ENCODE results near the gene LRRC52. TPM values are rescaled to one million over a fixed set of nuclear protein-coding genes. Genes with fewer than 3 reads are reported as not detected.

The LRRC52 gene
- total RNA-seq, 4 donors from 2014 or later, result not detected

DNA sequence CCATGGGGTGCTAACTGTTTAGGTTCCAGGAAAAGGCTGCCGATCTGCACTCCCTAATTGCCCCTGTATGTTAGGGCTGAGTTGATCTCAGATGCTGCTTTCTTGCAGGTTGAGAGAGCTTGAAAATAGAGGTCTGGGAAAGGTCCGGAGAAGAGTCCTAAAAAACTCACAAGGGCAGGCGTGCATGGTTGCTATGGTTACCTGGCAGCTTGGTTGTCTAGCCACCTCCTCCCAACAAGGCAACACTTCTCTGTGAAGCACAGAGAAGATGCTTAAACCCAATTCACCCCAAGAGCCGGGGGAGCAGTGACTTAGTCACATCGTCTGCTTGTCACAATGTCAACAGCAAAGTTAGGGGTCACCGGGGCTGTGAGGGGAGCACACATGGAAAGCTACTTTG lies 31.0 kb upstream of the LRRC52 start:
- TF ChIP-seq, protein P1, sequence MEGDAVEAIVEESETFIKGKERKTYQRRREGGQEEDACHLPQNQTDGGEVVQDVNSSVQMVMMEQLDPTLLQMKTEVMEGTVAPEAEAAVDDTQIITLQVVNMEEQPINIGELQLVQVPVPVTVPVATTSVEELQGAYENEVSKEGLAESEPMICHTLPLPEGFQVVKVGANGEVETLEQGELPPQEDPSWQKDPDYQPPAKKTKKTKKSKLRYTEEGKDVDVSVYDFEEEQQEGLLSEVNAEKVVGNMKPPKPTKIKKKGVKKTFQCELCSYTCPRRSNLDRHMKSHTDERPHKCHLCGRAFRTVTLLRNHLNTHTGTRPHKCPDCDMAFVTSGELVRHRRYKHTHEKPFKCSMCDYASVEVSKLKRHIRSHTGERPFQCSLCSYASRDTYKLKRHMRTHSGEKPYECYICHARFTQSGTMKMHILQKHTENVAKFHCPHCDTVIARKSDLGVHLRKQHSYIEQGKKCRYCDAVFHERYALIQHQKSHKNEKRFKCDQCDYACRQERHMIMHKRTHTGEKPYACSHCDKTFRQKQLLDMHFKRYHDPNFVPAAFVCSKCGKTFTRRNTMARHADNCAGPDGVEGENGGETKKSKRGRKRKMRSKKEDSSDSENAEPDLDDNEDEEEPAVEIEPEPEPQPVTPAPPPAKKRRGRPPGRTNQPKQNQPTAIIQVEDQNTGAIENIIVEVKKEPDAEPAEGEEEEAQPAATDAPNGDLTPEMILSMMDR (IDR thresholded peaks at IDR 0.05), result no peak
- no peak for TF ChIP-seq POLR2A (IDR thresholded peaks at IDR 0.05)
- WGBS, 2 donors, result 63 to 64% methylated on average over 6 of the region's 6 CpGs
- no peak overlapping the region for H3K4me3 ChIP-seq (ENCODE audit: low read depth, poor library complexity, severe bottlenecking)
- no peak for DNase-seq (ENCODE audit: low spot score in 2 of 2)
- intact Hi-C loops (cut with DNase I; ENCODE audit: low total_unique reads), result no loop called here

DNA sequence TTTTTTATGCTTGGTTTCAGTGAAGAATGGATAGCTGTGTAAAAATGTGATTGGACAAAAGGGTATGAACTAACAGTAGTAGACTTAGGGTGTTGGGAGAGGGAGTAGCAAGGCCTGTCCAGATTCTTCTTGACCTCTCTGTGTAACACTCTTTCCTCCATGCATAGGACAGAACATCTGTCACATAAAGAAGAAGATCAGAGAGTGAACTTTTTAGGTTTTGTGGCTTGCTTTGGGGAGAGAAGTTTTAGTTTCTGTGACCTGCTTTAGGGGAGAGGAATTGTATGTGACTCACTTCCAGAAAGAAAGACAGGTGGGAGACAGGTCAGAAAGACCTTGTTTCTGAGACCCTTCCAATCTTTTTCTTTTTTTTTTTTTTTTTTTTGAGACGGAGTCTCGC lies 27.3 kb upstream of the LRRC52 start:
- 83 to 100% methylated on average over 1 to 2 of the region's 2 CpGs for WGBS, 2 donors
- no peak overlapping the region for H3K4me3 ChIP-seq (ENCODE audit: low read depth, poor library complexity, severe bottlenecking)
- no peak for TF ChIP-seq POLR2A (IDR thresholded peaks at IDR 0.05)
- TF ChIP-seq, protein P1 (IDR thresholded peaks at IDR 0.05), result no peak
- intact Hi-C loops (cut with DNase I; ENCODE audit: low total_unique reads), result no loop called here
- DNase-seq (ENCODE audit: low spot score in 2 of 2), result no peak

DNA sequence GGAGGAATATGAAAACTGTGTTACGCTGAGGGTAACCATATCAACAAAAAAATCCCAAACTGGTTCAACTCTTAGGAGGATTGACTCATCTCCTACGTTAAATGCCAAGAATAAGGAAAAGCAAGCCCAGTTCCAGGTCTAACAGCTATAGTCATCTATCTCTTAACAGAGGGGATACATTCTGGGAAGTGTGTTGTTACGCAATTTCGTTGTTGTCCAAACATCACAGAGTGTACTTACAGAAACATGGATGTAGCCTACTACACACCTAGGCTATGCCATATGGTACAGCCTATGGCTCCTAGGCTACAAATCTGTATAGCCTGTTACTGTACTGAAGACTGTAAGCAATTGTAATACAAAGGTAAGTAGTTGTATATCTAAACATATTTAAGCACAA lies 23.2 kb upstream of the LRRC52 start:
- H3K4me3 ChIP-seq (ENCODE audit: low read depth, poor library complexity, severe bottlenecking), result no peak overlapping the region
- intact Hi-C loops (cut with DNase I; ENCODE audit: low total_unique reads), result no loop called here
- DNase-seq (ENCODE audit: low spot score in 2 of 2), result no peak
- TF ChIP-seq POLR2A (IDR thresholded peaks at IDR 0.05), result no peak
- TF ChIP-seq, protein P1 (IDR thresholded peaks at IDR 0.05), result no peak
- WGBS, 2 donors, result 90 to 94% methylated on average over 4 of the region's 4 CpGs

DNA sequence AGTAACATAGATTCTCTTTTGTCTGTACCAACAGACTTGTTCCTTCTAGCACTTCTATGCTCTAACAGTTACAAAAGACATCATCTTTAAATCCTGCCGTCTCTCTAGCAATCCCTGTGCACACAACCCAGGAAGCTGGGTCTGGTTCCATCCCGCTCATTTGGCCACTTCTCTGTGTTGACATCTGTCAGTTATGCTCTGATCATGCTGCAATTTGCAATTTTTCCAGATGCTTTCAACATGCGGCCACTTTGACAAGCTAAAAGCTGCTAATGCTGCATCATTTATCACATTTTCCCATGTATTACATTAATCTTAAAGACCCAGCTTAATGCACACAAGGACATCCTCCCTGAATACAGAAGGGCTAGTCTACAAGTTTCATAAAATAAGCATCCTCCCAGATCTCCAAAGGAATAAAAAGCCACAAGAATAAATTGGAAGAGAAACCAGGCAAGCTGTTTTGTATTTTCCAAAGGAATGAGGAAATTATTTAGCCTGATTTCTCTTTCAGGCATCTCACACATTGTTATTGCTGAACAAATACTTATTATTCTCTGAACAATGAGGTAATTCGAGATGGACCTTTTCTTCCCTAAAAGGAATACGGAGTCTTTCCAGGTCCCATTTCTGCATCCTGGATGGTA lies 19.0 kb upstream of the LRRC52 start:
- WGBS, 2 donors, result 58 to 64% methylated on average over 5 of the region's 5 CpGs
- no peak overlapping the region for H3K4me3 ChIP-seq (ENCODE audit: low read depth, poor library complexity, severe bottlenecking)
- TF ChIP-seq POLR2A (IDR thresholded peaks at IDR 0.05), result no peak
- TF ChIP-seq, protein P1 (IDR thresholded peaks at IDR 0.05), result no peak
- intact Hi-C loops (cut with DNase I; ENCODE audit: low total_unique reads), result no loop called here
- no peak for DNase-seq (ENCODE audit: low spot score in 2 of 2)

DNA sequence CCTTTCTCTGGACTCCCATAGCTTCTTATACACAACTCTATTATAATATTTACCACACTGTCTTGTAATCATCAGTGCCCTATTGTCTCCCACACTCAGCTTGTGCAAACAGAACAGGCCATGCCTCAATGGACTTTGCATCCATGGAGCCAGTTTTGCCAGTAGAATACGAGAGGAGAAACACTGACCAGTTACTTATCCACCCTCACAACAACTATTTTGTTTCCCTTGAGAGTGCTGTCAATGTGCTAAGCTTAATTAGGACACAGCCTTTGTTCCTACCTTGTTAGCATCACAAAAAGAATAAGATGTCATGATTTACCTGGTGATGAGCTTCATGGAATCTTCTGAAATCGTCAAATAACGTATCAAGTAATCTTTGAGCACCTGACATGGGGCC lies 18.1 kb upstream of the LRRC52 start:
- WGBS, 2 donors, result 89 to 91% methylated on average over 3 of the region's 3 CpGs
- intact Hi-C loops (cut with DNase I; ENCODE audit: low total_unique reads), result no loop called here
- H3K4me3 ChIP-seq (ENCODE audit: low read depth, poor library complexity, severe bottlenecking), result no peak overlapping the region
- DNase-seq (ENCODE audit: low spot score in 2 of 2), result no peak
- TF ChIP-seq, protein P1 (IDR thresholded peaks at IDR 0.05), result no peak
- no peak for TF ChIP-seq POLR2A (IDR thresholded peaks at IDR 0.05)
